HepG2 (cell line): ENCODE data around the gene POLA2. TPM values are rescaled to one million over a fixed set of nuclear protein-coding genes. Genes with fewer than 3 reads are reported as not detected.

Source experiments
- ATAC-seq: fragments of 200-7000 bp; cut with Tn5 transposase; 3 replicates; pipeline ENCODE4 v1.9.1; 2020; ENCODE audit warnings: mild to moderate bottlenecking, moderate library complexity
- BruUV-seq: library from RNA; stranded (reverse); fragments of 400-500 nt; replicated peaks from 2 replicates; lab custom pipeline; 2021; lab: Mats Ljungman, UMichigan
- CTCF ChIA-PET: fragments of 300-600 bp; formaldehyde crosslinking; extraction: SDS; loops from one replicate; lab custom pipeline; 2021; ENCODE audit warnings: low total read pairs, inconsistent platforms, low intra/inter-chr PET ratio; lab: Yijun Ruan, JAX
- POLR2A ChIA-PET: fragments of 350-600 bp; sonication (Branson Sonifier 250); formaldehyde crosslinking; loops from one replicate; lab custom pipeline; 2020; ENCODE audit warnings: antibody characterized with exemption, inconsistent platforms; lab: Yijun Ruan, JAX
- DNase-seq: peaks from one replicate; pipeline ENCODE4 v3.0.0-alpha.2; 2015; ENCODE audit warnings: low spot score
- FAIRE-seq: peaks from 3 replicates; lab custom pipeline; 2011; peaks lifted over from hg19 to GRCh38; lab: Jason Lieb, UNC
- H2AFZ ChIP-seq: one replicate; pipeline ENCODE4 v1.6.1; 2011; ENCODE audit warnings: low read length, inconsistent platforms
- H3K27ac ChIP-seq: fragments of 300-600 bp; 3 replicates; pipeline ENCODE4 v1.8.0; 2011; ENCODE audit warnings: mixed run types, mild to moderate bottlenecking, mixed read lengths, low read length, inconsistent platforms; ENCODE audit not compliant: insufficient read depth; ENCODE audit errors: extremely low read length
- H3K27me3 ChIP-seq, 2 experiments: fragments of 200-600 bp in 1 of 2; 2 replicates in 1 of 2; 3 replicates in 1 of 2; pipeline versions ENCODE4 v1.6.0 to v1.8.0; 2011; ENCODE audit warnings: low read length in 2 of 2, mild to moderate bottlenecking in 2 of 2, moderate library complexity in 2 of 2, inconsistent platforms in 1 of 2; ENCODE audit not compliant: insufficient read depth in 2 of 2, control insufficient read depth in 1 of 2
- H3K36me3 ChIP-seq, 2 experiments: fragments of 200-600 bp in 1 of 2; replicated peaks in 1 of 2; 2 replicates in 1 of 2; 3 replicates in 1 of 2; pipeline versions ENCODE4 v1.5.1 to v1.8.0; 2011; ENCODE audit warnings: low read length in 2 of 2, inconsistent platforms in 1 of 2; ENCODE audit not compliant: insufficient read depth in 2 of 2, control insufficient read depth in 1 of 2
- H3K4me1 ChIP-seq: 2 replicates; pipeline ENCODE4 v1.5.1; 2012; ENCODE audit warnings: low read length, inconsistent platforms; ENCODE audit not compliant: insufficient read depth
- H3K4me2 ChIP-seq: 2 replicates; pipeline ENCODE4 v1.6.0; 2011; ENCODE audit warnings: low read depth, low read length, inconsistent platforms
- H3K4me3 ChIP-seq, 3 experiments: fragments of 200-600 bp in 1 of 3; sonication (generic), shearing (Covaris generic) in 1 of 3; replicated peaks in 1 of 3; 2 replicates each; pipeline ENCODE4 v1.5.1; 2011 to 2016; ENCODE audit warnings: low read length in 3 of 3, inconsistent platforms in 2 of 3, low read depth in 2 of 3, mild to moderate bottlenecking in 2 of 3, control low read depth in 1 of 3, mixed read lengths in 1 of 3; ENCODE audit not compliant: insufficient read depth in 1 of 3
- H3K79me2 ChIP-seq: one replicate; pipeline ENCODE4 v1.6.1; 2011; ENCODE audit warnings: low read length, inconsistent platforms; ENCODE audit not compliant: insufficient read depth
- H3K9ac ChIP-seq: 2 replicates; pipeline ENCODE4 v1.6.0; 2011; ENCODE audit warnings: mild to moderate bottlenecking, low read depth, low read length, inconsistent platforms; ENCODE audit not compliant: insufficient read depth
- H3K9me3 ChIP-seq: 2 replicates; pipeline ENCODE4 v1.5.1; 2012; ENCODE audit warnings: mild to moderate bottlenecking, low read length
- H4K20me1 ChIP-seq: 2 replicates; pipeline ENCODE4 v1.6.0; 2011; ENCODE audit warnings: inconsistent platforms, mild to moderate bottlenecking, low read length, moderate library complexity; ENCODE audit not compliant: insufficient read depth
- ARNT2 ChIP-seq: sonication (generic); formaldehyde crosslinking; IDR thresholded peaks from 2 replicates; pipeline ENCODE4 v1.8.0; 2022; ENCODE audit warnings: mild to moderate bottlenecking, low read depth, missing genetic modification reagents, moderate library complexity
- KDM5A ChIP-seq: fragments of 200-600 bp; sonication (generic); IDR thresholded peaks from 2 replicates; pipeline ENCODE4 v1.7.0; 2018; ENCODE audit warnings: antibody characterized with exemption, mild to moderate bottlenecking, low read length, borderline replicate concordance
- KDM6A ChIP-seq: IDR thresholded peaks from 2 replicates; pipeline ENCODE4 v1.6.1; 2016; ENCODE audit warnings: low read depth
- KLF6 ChIP-seq: IDR thresholded peaks from 2 replicates; pipeline ENCODE4 v1.8.0; 2016; ENCODE audit warnings: missing biosample characterization, missing genetic modification reagents
- USF2 ChIP-seq, 2 experiments: sonication (generic) in 1 of 2; formaldehyde crosslinking in 1 of 2; IDR thresholded peaks; 2 replicates each; pipeline versions ENCODE4 v1.5.1 to v1.6.1; 2011 to 2020; ENCODE audit warnings: borderline replicate concordance in 1 of 2, low read depth in 1 of 2, low read length in 1 of 2, mild to moderate bottlenecking in 1 of 2, missing genetic modification reagents in 1 of 2, moderate library complexity in 1 of 2
- ZNF142 ChIP-seq: sonication (generic); formaldehyde crosslinking; IDR thresholded peaks from 2 replicates; pipeline ENCODE4 v1.4.0; 2020; ENCODE audit warnings: missing genetic modification reagents
- ZNF367 ChIP-seq: sonication (generic); formaldehyde crosslinking; IDR thresholded peaks from 2 replicates; pipeline ENCODE4 v1.4.0; 2020; ENCODE audit warnings: missing genetic modification reagents, borderline replicate concordance
- ZNF615 ChIP-seq: sonication (generic); formaldehyde crosslinking; IDR thresholded peaks from 2 replicates; pipeline ENCODE4 v1.5.0; 2020; ENCODE audit warnings: mild to moderate bottlenecking, missing genetic modification reagents, borderline replicate concordance
- WGBS: methylation state at CpG from one replicate; pipeline ENCODE4 v1.1.6; 2017; ENCODE audit warnings: low lambda C conversion rate; 5-methylcytosine and 5-hydroxymethylcytosine counted together
- in situ Hi-C: cut with HindIII; loops from 2 replicates; pipeline ENCODE4 v1.10.0; 2017; ENCODE audit warnings: low pct_unique_long_range_greater_than_20kb; ENCODE audit not compliant: extremely low pct_ligation_motif_present
- intact Hi-C: fragments of 100-400 bp; cut with micrococcal nuclease; formaldehyde crosslinking; loops from one replicate; pipeline ENCODE4 v1.10.0; 2022; ENCODE audit not compliant: unreplicated experiment
- polyA plus RNA-seq, 8 experiments: library from polyadenylated mRNA; depleted of rRNA in 3 of 8; stranded (reverse) in 7 of 8; unstranded in 1 of 8; fragments of >200 nt; fragmentation: Illumina TruSeq in 4 of 8; extraction: Trizol in 4 of 8; gene quantifications; 2 replicates each; pipeline versions ENCODE4 v1.2.1 to v1.2.3, GENCODE V29; 2011 to 2016; ENCODE audit warnings: low read depth in 4 of 8, missing spikeins in 1 of 8, mixed read lengths in 1 of 8; ENCODE audit not compliant: insufficient read depth in 1 of 8
- total RNA-seq, 5 experiments: library from RNA; depleted of rRNA; stranded (reverse); fragments of >200 nt; fragmentation: Illumina TruSeq; extraction: Trizol; gene quantifications; 2 replicates each; pipeline ENCODE4 v1.2.3, GENCODE V29; 2016; ENCODE audit warnings: low read depth in 1 of 5

The POLA2 gene
- total and polyA plus RNA-seq, 2 of the 13 experiments (the other 11 are each of a cell fraction or from before 2014, with no cell fraction given) = 9.7 to 15.6 TPM

- ChIA-PET POLR2A (interaction anchor here (1.7 to 2.2 kb wide), 2 partner anchors 8 to 18 kb away, joined by 11 to 15 read pairs; partner anchors contain the start of gene CDC42EP2), CTCF (no interaction called here)
- H3K9me3 ChIP-seq = no peaks in the 10 kb centered on the region
- intact Hi-C loops (no loop called here), in situ Hi-C loops (no loop called here)
- H3K4me1 ChIP-seq = peaks cover 43% of the 10 kb centered on the region
- H3K9ac ChIP-seq = no peak overlapping the region
- ATAC-seq = no peak
- H4K20me1 ChIP-seq = no peaks in the 10 kb centered on the region
- no peak overlapping the region for H2AFZ ChIP-seq
- H3K4me2 ChIP-seq = no peak overlapping the region
- H3K36me3 ChIP-seq = peaks cover 18 to 28% of the 10 kb centered on the region in 2 experiments
- 91% methylated on average over 12 of the region's 12 CpGs for WGBS
- H3K27me3 ChIP-seq = no peaks in the 10 kb centered on the region
- FAIRE-seq = no peak
- H3K27ac ChIP-seq = no peak overlapping the region
- BruUV-seq = no TSS peak
- DNase-seq = no peak
- H3K4me3 ChIP-seq = no peak overlapping the region
- TF ChIP-seq ZNF142 = no peak
- no peak for TF ChIP-seq ARNT2
- TF ChIP-seq KDM5A = no peak
- no peak for TF ChIP-seq KLF6 (CRISPR knock-in tag)
- no peak for TF ChIP-seq KDM6A (CRISPR knock-in tag)
- no peak for TF ChIP-seq USF2 (IDR thresholded peaks at IDR 0.05; ENCODE audit: low read depth, low read length)
- TF ChIP-seq USF2 (CRISPR knock-in tag; IDR thresholded peaks at IDR 0.05; ENCODE audit: borderline replicate concordance) = no peak
- no peak for TF ChIP-seq ZNF615 (CRISPR knock-in tag)
- no peak for TF ChIP-seq ZNF367 (CRISPR knock-in tag)
- TF ChIP-seq, all 625 proteins: peak for 0
- H3K79me2 ChIP-seq = no peaks in the 10 kb centered on the region
Measured at GRCh38 chr11:65297026-65297672, 35.4 kb downstream of the POLA2 start.
